Astrocyte (in vitro differentiated cells and primary cell): ENCODE results near the gene HAS3. TPM values are rescaled to one million over a fixed set of nuclear protein-coding genes. Genes with fewer than 3 reads are reported as not detected.

Experiments
- DNase-seq: peaks from one replicate; pipeline ENCODE4 v3.0.0-alpha.2; 2010; ENCODE audit warnings: low read depth
- FAIRE-seq: peaks from 2 replicates; lab custom pipeline; 2011; peaks lifted over from hg19 to GRCh38; lab: Jason Lieb, UNC
- H2AFZ ChIP-seq: 2 replicates; pipeline ENCODE4 v1.6.0; 2012; ENCODE audit warnings: low read depth, low read length, inconsistent platforms
- H3K27ac ChIP-seq: 2 replicates; pipeline ENCODE4 v1.5.1; 2011; ENCODE audit warnings: low read depth, low read length, inconsistent platforms
- H3K27me3 ChIP-seq: 2 replicates; pipeline ENCODE4 v1.6.0; 2011; ENCODE audit warnings: low read length, inconsistent platforms; ENCODE audit not compliant: insufficient read depth
- H3K36me3 ChIP-seq: 2 replicates; pipeline ENCODE4 v1.5.1; 2011; ENCODE audit warnings: low read length, inconsistent platforms; ENCODE audit not compliant: insufficient read depth
- H3K4me1 ChIP-seq: 2 replicates; pipeline ENCODE4 v1.5.1; 2011; ENCODE audit warnings: low read length, inconsistent platforms; ENCODE audit not compliant: insufficient read depth
- H3K4me2 ChIP-seq: 2 replicates; pipeline ENCODE4 v1.6.0; 2012; ENCODE audit warnings: low read length, inconsistent platforms
- H3K4me3 ChIP-seq: 2 replicates; pipeline ENCODE4 v1.5.1; 2011; ENCODE audit warnings: low read depth, mild to moderate bottlenecking, low read length, inconsistent platforms; ENCODE audit not compliant: insufficient read depth
- H3K79me2 ChIP-seq: 2 replicates; pipeline ENCODE4 v1.6.0; 2012; ENCODE audit warnings: mild to moderate bottlenecking, low read length, inconsistent platforms; ENCODE audit not compliant: insufficient read depth
- H3K9ac ChIP-seq: 2 replicates; pipeline ENCODE4 v1.6.0; 2012; ENCODE audit warnings: mild to moderate bottlenecking, low read length, inconsistent platforms
- H3K9me3 ChIP-seq: 2 replicates; pipeline ENCODE4 v1.5.1; 2012; ENCODE audit warnings: low read depth, mild to moderate bottlenecking, low read length, inconsistent platforms; ENCODE audit not compliant: insufficient read depth
- H4K20me1 ChIP-seq: 2 replicates; pipeline ENCODE4 v1.6.0; 2012; ENCODE audit warnings: low read length, inconsistent platforms; ENCODE audit not compliant: insufficient read depth
- H3K27ac Mint-ChIP-seq: one replicate; pipeline ENCODE4 v1.8.0; 2021; ENCODE audit warnings: mild to moderate bottlenecking, mixed read lengths; ENCODE audit not compliant: unreplicated experiment
- H3K27me3 Mint-ChIP-seq: one replicate; pipeline ENCODE4 v1.8.0; 2021; ENCODE audit warnings: low read depth, mixed read lengths; ENCODE audit not compliant: unreplicated experiment
- H3K36me3 Mint-ChIP-seq: one replicate; pipeline ENCODE4 v1.8.0; 2021; ENCODE audit warnings: low read depth, mixed read lengths; ENCODE audit not compliant: unreplicated experiment
- H3K4me1 Mint-ChIP-seq: one replicate; pipeline ENCODE4 v1.8.0; 2021; ENCODE audit warnings: low read depth, mixed read lengths; ENCODE audit not compliant: unreplicated experiment
- H3K4me3 Mint-ChIP-seq: one replicate; pipeline ENCODE4 v1.8.0; 2021; ENCODE audit warnings: mild to moderate bottlenecking, moderate library complexity, mixed read lengths; ENCODE audit not compliant: unreplicated experiment
- H3K9me3 Mint-ChIP-seq: one replicate; pipeline ENCODE4 v1.8.0; 2021; ENCODE audit warnings: mild to moderate bottlenecking, mixed read lengths; ENCODE audit not compliant: unreplicated experiment
- CTCF ChIP-seq: IDR thresholded peaks from 2 replicates; pipeline ENCODE4 v1.5.1; 2011; ENCODE audit warnings: low read depth, mild to moderate bottlenecking, inconsistent platforms, low read length, moderate library complexity; ENCODE audit not compliant: insufficient read depth
- EZH2 ChIP-seq: IDR thresholded peaks from 2 replicates; pipeline ENCODE4 v1.6.1; 2012; ENCODE audit warnings: mild to moderate bottlenecking, low read length, inconsistent platforms; ENCODE audit not compliant: insufficient read depth
- total RNA-seq: library from RNA; stranded (reverse); gene quantifications from 2 replicates; pipeline ENCODE4 v1.2.1, GENCODE V29; 2021

HAS3 gene
- total RNA-seq, 1 donor from 2014 or later: 2.0 TPM

- H3K27me3 ChIP-seq: no peaks in the 10 kb centered on the region
- Mint-ChIP-seq H3K27ac (no peak overlapping the region), H3K4me3 (no peak overlapping the region), H3K9me3 (no peaks in the 10 kb centered on the region), H3K36me3 (peaks cover 37% of the 10 kb centered on the region), H3K27me3 (no peaks in the 10 kb centered on the region), H3K4me1 (no peaks in the 10 kb centered on the region)
- peaks cover 72% of the 10 kb centered on the region for H4K20me1 ChIP-seq
- FAIRE-seq (no peak), DNase-seq (no peak)
- no peak overlapping the region for H3K27ac ChIP-seq
- peaks cover 15% of the 10 kb centered on the region for H3K36me3 ChIP-seq
- peaks cover 3% of the 10 kb centered on the region for H3K79me2 ChIP-seq
- H3K9ac ChIP-seq: no peak overlapping the region
- no peaks in the 10 kb centered on the region for H3K4me1 ChIP-seq
- H3K4me2 ChIP-seq: no peak overlapping the region
- no peak overlapping the region for H3K4me3 ChIP-seq
- H2AFZ ChIP-seq: no peak overlapping the region
- no peak for TF ChIP-seq CTCF
- no peaks in the 10 kb centered on the region for H3K9me3 ChIP-seq
Observed at GRCh38 chr16:69116906-69117305, 11.5 kb downstream of the HAS3 start.

- H3K4me3 ChIP-seq: no peak overlapping the region
- no peak overlapping the region for H2AFZ ChIP-seq
- H3K27me3 ChIP-seq: no peaks in the 10 kb centered on the region
- no peaks in the 10 kb centered on the region for H3K9me3 ChIP-seq
- Mint-ChIP-seq H3K9me3 (no peaks in the 10 kb centered on the region), H3K36me3 (peaks cover 34% of the 10 kb centered on the region), H3K4me1 (no peaks in the 10 kb centered on the region), H3K27ac (no peak overlapping the region), H3K4me3 (no peak overlapping the region), H3K27me3 (no peaks in the 10 kb centered on the region)
- DNase-seq (no peak), FAIRE-seq (no peak)
- H3K4me2 ChIP-seq: no peak overlapping the region
- peaks cover 64% of the 10 kb centered on the region for H4K20me1 ChIP-seq
- peaks cover 15% of the 10 kb centered on the region for H3K36me3 ChIP-seq
- H3K79me2 ChIP-seq: peaks cover 10% of the 10 kb centered on the region
- TF ChIP-seq CTCF: no peak
- TF ChIP-seq EZH2: no peak
- no peaks in the 10 kb centered on the region for H3K4me1 ChIP-seq
- no peak overlapping the region for H3K9ac ChIP-seq
- H3K27ac ChIP-seq: no peak overlapping the region
Observed at GRCh38 chr16:69118468-69118867, 13.0 kb downstream of the HAS3 start.

GRCh38 chr16:69118994-69119393, 13.5 kb downstream of the HAS3 start:
- H3K27ac Mint-ChIP-seq: no peak overlapping the region
- DNase-seq (no peak), FAIRE-seq (no peak)
- H3K27me3 Mint-ChIP-seq: no peaks in the 10 kb centered on the region
- Histone ChIP-seq H3K4me3 (no peak overlapping the region), H3K27me3 (no peaks in the 10 kb centered on the region), H4K20me1 (peaks cover 64% of the 10 kb centered on the region), H3K4me2 (no peak overlapping the region), H3K36me3 (peaks cover 15% of the 10 kb centered on the region), H2AFZ (no peak overlapping the region), H3K9me3 (no peaks in the 10 kb centered on the region), H3K9ac (no peak overlapping the region), H3K4me1 (no peaks in the 10 kb centered on the region), H3K27ac (no peak overlapping the region), H3K79me2 (peaks cover 16% of the 10 kb centered on the region)
- no peak overlapping the region for H3K4me3 Mint-ChIP-seq
- H3K4me1 Mint-ChIP-seq: no peaks in the 10 kb centered on the region
- peaks cover 32% of the 10 kb centered on the region for H3K36me3 Mint-ChIP-seq
- no peak for TF ChIP-seq EZH2
- no peak for TF ChIP-seq CTCF
- no peaks in the 10 kb centered on the region for H3K9me3 Mint-ChIP-seq
